ENCODE measurements around the gene CTSC.

CTSC gene

DNA sequence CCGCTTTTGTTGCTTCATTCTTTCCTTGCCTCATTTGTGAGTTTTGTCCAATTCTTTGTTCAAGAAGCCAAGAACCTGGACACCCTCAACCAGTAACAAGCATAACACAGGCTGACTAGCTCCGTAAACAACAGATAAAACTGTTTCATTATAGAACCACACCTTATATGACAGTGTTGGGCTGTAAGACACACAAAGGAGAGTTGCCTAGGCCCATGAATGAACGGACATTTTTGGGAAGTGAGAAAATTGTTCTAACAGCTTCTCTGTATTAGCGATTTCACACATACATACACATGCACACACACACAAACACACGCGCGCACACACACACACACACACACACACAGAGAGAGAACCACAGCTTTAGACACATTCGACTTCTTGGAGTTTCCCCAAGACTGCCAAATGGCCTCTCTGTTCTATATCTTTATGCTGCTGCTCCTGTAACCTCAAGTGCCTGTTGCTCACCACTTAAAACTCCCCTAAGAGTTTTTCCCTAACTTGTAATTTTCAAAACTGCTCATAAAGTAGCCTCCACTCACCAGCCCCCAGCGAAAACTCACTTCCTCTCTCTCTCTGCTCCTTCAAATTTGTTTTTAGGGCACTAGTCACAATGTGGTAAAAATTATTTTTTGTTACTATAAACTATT, 35.9 kb downstream of the CTSC start:
- TF ChIP-seq, protein P1, sequence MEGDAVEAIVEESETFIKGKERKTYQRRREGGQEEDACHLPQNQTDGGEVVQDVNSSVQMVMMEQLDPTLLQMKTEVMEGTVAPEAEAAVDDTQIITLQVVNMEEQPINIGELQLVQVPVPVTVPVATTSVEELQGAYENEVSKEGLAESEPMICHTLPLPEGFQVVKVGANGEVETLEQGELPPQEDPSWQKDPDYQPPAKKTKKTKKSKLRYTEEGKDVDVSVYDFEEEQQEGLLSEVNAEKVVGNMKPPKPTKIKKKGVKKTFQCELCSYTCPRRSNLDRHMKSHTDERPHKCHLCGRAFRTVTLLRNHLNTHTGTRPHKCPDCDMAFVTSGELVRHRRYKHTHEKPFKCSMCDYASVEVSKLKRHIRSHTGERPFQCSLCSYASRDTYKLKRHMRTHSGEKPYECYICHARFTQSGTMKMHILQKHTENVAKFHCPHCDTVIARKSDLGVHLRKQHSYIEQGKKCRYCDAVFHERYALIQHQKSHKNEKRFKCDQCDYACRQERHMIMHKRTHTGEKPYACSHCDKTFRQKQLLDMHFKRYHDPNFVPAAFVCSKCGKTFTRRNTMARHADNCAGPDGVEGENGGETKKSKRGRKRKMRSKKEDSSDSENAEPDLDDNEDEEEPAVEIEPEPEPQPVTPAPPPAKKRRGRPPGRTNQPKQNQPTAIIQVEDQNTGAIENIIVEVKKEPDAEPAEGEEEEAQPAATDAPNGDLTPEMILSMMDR (IDR thresholded peaks at IDR 0.05; ENCODE audit: insufficient read depth, missing control alignments) = no peak
- no peak for FAIRE-seq
- no peak for DNase-seq (ENCODE audit: insufficient read length, low spot score)

DNA sequence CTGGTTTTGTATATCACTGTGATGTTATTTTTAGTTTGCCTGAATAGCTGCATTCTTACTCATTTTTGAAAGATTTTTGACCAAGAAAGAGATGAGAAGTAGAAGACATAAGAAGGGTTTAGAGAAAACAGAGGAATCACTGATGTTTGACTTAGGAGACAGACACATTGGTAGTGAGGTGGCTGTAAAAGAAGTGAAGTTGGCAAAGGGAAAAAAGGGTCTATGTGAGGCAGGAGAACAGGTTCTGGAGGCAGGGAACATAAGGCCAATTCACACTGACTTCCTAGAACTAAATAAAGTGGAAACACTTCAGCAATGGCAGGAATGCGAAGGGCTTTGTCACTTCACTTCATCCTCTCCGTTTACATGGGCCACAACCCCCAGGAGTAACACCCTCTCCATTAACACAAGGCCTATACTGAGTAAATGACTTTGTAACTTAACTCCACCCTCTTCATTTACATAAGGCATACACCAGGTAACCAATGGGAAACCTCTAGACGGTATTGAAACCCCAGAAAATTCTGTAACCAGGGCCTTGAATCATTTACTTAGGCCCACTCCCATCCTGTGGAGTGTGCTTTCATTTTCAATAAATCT, 36.5 kb downstream of the CTSC start:
- TF ChIP-seq, protein P1 (IDR thresholded peaks at IDR 0.05; ENCODE audit: insufficient read depth, missing control alignments) = no peak
- DNase-seq (ENCODE audit: insufficient read length, low spot score) = no peak
- no peak for FAIRE-seq

DNA sequence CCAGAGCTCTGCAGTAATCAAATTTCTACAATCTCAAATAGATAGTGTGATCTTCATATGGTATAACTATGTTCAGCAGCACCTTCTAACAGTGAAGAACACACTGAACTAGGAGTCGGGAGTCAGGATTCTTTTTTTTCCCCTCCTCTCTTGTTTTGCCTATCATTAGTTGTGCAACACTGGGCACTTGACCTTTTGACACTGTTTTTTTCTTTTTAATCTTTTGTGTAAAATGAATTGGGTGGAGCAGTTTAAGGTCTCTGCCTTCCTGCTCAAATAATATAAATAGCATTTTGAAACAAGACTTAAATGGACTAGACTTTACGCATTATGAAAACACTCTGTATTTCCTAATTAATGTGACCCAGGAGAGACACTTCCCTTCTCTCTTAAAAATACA, 39.7 kb downstream of the CTSC start:
- no peak for FAIRE-seq
- no peak for DNase-seq (ENCODE audit: insufficient read length, low spot score)
- TF ChIP-seq, protein P1 (IDR thresholded peaks at IDR 0.05; ENCODE audit: insufficient read depth, missing control alignments) = no peak

DNA sequence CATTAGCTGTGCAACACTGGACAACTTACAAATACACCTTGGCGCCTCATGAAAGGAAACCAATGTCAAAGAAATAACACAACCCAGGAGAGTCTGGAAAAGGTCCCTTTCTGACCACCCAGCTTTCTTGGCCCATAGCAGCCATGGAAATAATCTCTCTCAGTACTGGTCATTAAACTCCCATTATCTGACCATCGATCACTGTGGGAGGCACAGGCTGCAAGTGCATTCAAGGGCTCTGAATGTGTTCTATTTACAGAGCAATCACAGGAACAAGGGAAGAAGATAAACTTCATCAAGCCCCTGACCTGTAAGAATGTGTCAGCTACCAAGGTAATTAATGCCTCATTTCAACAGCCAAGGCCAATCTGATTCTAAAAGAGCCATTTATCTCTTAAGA, 40.1 kb downstream of the CTSC start:
- DNase-seq (ENCODE audit: insufficient read length, low spot score) = no peak
- FAIRE-seq = no peak
- TF ChIP-seq, protein P1 (IDR thresholded peaks at IDR 0.05; ENCODE audit: insufficient read depth, missing control alignments) = no peak

DNA sequence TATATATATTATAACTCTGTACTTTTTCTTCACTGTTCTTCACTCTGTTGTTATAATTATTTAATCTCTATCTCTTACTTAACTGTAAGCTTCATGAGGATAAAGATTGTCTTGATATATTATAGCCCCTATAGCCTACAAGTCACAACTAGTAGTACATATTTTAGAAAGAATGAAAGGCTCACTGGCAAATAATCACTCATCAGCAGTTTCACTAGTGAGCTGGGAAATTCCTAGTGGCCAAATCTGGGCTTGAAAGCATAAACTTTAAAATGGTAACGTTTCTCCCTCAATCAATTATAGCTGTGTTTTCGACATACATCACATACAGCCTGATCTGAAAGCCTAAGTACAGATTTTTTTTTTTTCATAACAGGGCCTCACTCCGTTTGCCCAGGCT, 42.5 kb downstream of the CTSC start:
- DNase-seq (ENCODE audit: insufficient read length, low spot score) (no peak), FAIRE-seq (no peak)
- TF ChIP-seq, protein P1 (IDR thresholded peaks at IDR 0.05; ENCODE audit: insufficient read depth, missing control alignments) = no peak

DNA sequence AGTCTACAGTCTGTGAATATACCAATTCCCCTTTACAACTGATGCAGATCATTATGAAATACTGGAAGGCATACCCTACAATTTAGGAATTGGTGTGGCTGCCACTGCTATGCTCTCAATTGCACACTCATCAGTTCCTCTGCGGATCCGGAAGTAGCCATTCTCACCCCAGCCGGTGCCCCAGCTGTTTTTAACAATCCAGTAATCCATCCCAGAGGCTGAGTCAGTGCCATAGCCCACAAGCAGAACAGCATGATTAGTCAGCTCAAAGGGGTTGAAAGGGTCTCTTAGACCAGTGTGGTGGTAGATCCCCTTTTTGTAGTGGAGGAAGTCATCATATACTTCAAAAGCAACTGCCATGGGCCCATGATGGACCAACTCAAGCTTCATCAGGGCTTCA, 43.6 kb downstream of the CTSC start:
- TF ChIP-seq, protein P1 (IDR thresholded peaks at IDR 0.05; ENCODE audit: insufficient read depth, missing control alignments) = no peak
- DNase-seq (ENCODE audit: insufficient read length, low spot score) (no peak), FAIRE-seq (no peak)

DNA sequence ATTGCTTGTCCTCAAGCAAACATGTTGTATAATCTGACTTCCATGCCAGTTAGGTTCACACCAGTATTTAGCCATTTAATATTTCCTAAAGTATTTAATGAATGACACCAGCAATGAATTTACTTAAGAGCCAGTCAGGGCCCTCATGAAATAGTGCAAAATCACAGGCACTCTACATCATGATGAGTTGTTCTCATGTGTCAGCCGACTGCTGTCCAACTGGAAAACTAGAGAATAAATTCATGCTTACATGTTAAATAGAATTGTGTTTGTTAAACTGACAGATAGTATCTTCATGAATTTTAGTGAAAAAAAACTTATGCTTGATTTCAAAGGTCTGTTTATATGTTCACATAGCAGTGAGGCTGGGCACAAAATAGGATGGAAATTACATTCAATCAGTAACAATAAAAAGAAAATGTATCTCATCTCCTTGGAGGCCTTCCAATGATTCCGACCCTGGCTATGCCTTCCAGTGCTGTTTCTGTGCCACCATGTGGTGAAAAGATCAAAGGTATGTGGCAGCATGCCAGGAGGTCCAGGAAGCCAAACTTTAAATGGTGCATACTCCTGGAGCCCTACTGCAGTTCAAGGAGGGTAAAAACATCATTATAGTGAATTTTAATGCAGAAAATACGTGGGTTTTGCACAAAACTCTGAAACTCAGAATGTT, 45.2 kb downstream of the CTSC start:
- no peak for FAIRE-seq
- TF ChIP-seq, protein P1 (IDR thresholded peaks at IDR 0.05; ENCODE audit: insufficient read depth, missing control alignments) = peak; percentile 16
- DNase-seq (ENCODE audit: insufficient read length, low spot score) = no peak

Data from D721Med (cell line).